H1 (cell line): ENCODE results near the gene FAT3. TPM values are rescaled to one million over a fixed set of nuclear protein-coding genes. Genes with fewer than 3 reads are reported as not detected.

Experiments used
- CTCF ChIA-PET: fragments of 300-600 bp; sonication (Branson Sonifier 250); formaldehyde crosslinking; loops from one replicate; lab custom pipeline; 2021; ENCODE audit not compliant: partially characterized antibody; lab: Charles Lee
- POLR2A ChIA-PET: fragments of 300-600 bp; sonication (Branson Sonifier 250); formaldehyde crosslinking; loops from one replicate; lab custom pipeline; 2021; ENCODE audit warnings: inconsistent platforms; ENCODE audit not compliant: partially characterized antibody; lab: Charles Lee
- DNase-seq, 2 experiments: peaks; one replicate each; pipeline versions ENCODE4 v3.0.0 to v3.0.0-alpha.2; 2010 to 2022; ENCODE audit warnings: low spot score in 2 of 2, low read depth in 1 of 2, mixed read lengths in 1 of 2
- FAIRE-seq: peaks from 2 replicates; lab custom pipeline; 2011; peaks lifted over from hg19 to GRCh38; lab: Jason Lieb, UNC
- H2AFZ ChIP-seq: 2 replicates; pipeline ENCODE4 v1.8.1; 2012; ENCODE audit warnings: low read length, inconsistent platforms
- H2AK5ac ChIP-seq: 2 replicates; pipeline ENCODE4 v1.6.1; 2013; ENCODE audit warnings: low read depth, low read length
- H2BK120ac ChIP-seq: replicated peaks from 2 replicates; pipeline ENCODE3; 2013; ENCODE audit warnings: low read depth, low read length, inconsistent platforms
- H2BK12ac ChIP-seq: 2 replicates; pipeline ENCODE4 v1.6.1; 2013; ENCODE audit warnings: low read depth, low read length
- H2BK15ac ChIP-seq: 2 replicates; pipeline ENCODE4 v1.6.1; 2013; ENCODE audit warnings: low read length
- H2BK20ac ChIP-seq: 2 replicates; pipeline ENCODE4 v1.6.1; 2013; ENCODE audit warnings: low read length
- H2BK5ac ChIP-seq: 2 replicates; pipeline ENCODE4 v1.6.1; 2013; ENCODE audit warnings: low read depth, low read length
- H3K14ac ChIP-seq: 2 replicates; pipeline ENCODE4 v1.6.1; 2013; ENCODE audit warnings: inconsistent platforms; ENCODE audit not compliant: insufficient read length
- H3K18ac ChIP-seq: 2 replicates; pipeline ENCODE4 v1.6.1; 2013; ENCODE audit warnings: low read length; ENCODE audit errors: extremely low read depth
- H3K23ac ChIP-seq: 2 replicates; pipeline ENCODE4 v1.6.1; 2013; ENCODE audit warnings: inconsistent platforms; ENCODE audit not compliant: insufficient read length
- H3K23me2 ChIP-seq: 2 replicates; pipeline ENCODE4 v1.6.1; 2013; ENCODE audit warnings: low read depth, low read length
- H3K27ac ChIP-seq: 2 replicates; pipeline ENCODE4 v1.6.1; 2011; ENCODE audit warnings: low read depth, low read length, inconsistent platforms
- H3K27me3 ChIP-seq, 4 experiments: replicated peaks in 1 of 4; 1 replicate in 1 of 4; 2 replicates in 3 of 4; pipeline versions ENCODE4 v1.6.1 to v1.8.1; 2011 to 2013; ENCODE audit warnings: low read length in 3 of 4, mild to moderate bottlenecking in 3 of 4, inconsistent platforms in 2 of 4, mixed read lengths in 2 of 4, moderate library complexity in 1 of 4; ENCODE audit not compliant: control insufficient read depth in 3 of 4, insufficient read depth in 3 of 4; ENCODE audit errors: extremely low read depth in 1 of 4
- H3K36me3 ChIP-seq, 4 experiments: 2 replicates each; pipeline versions ENCODE4 v1.6.1 to v1.8.1; 2011 to 2013; ENCODE audit warnings: mild to moderate bottlenecking in 4 of 4, low read length in 3 of 4, moderate library complexity in 2 of 4, control low read depth in 1 of 4, inconsistent platforms in 1 of 4; ENCODE audit not compliant: insufficient read depth in 4 of 4, control insufficient read depth in 2 of 4
- H3K4ac ChIP-seq: replicated peaks from 2 replicates; pipeline ENCODE3; 2013; ENCODE audit warnings: low read length, low read depth, mixed read lengths, inconsistent platforms; ENCODE audit not compliant: insufficient read length
- H3K4me1 ChIP-seq, 4 experiments: replicated peaks in 1 of 4; 1 replicate in 1 of 4; 2 replicates in 3 of 4; pipeline versions ENCODE4 v1.6.1 to v1.8.1; 2011 to 2013; ENCODE audit warnings: low read length in 3 of 4, inconsistent platforms in 2 of 4, mixed read lengths in 1 of 4; ENCODE audit not compliant: insufficient read depth in 4 of 4, control insufficient read depth in 3 of 4
- H3K4me2 ChIP-seq, 2 experiments: 2 replicates each; pipeline versions ENCODE4 v1.6.1 to v1.8.1; 2011 to 2013; ENCODE audit warnings: low read depth in 2 of 2, low read length in 2 of 2, control low read depth in 1 of 2, inconsistent platforms in 1 of 2, mild to moderate bottlenecking in 1 of 2; ENCODE audit not compliant: insufficient read depth in 1 of 2
- H3K4me3 ChIP-seq, 4 experiments: fragments of 200-600, 300-600 bp in 1 of 4; sonication (generic), shearing (Covaris generic), sonication (Bioruptor Twin) in 1 of 4; 2 replicates each; pipeline versions ENCODE4 v1.5.1 to v1.8.1; 2011 to 2016; ENCODE audit warnings: low read length in 4 of 4, low read depth in 3 of 4, control low read depth in 2 of 4, inconsistent platforms in 2 of 4, mild to moderate bottlenecking in 2 of 4, mixed read lengths in 1 of 4, moderate library complexity in 1 of 4; ENCODE audit not compliant: insufficient read depth in 2 of 4; ENCODE audit errors: extremely low read depth in 1 of 4
- H3K56ac ChIP-seq: replicated peaks from 2 replicates; pipeline ENCODE3; 2013; ENCODE audit warnings: low read depth, mild to moderate bottlenecking, mixed read lengths, low read length, inconsistent platforms; ENCODE audit not compliant: insufficient read length
- H3K79me1 ChIP-seq: 2 replicates; pipeline ENCODE4 v1.6.1; 2013; ENCODE audit warnings: low read depth, low read length, control low read depth
- H3K79me2 ChIP-seq, 2 experiments: 2 replicates each; pipeline versions ENCODE4 v1.6.1 to v1.8.1; 2012 to 2013; ENCODE audit warnings: low read length in 2 of 2, mild to moderate bottlenecking in 2 of 2, inconsistent platforms in 1 of 2; ENCODE audit not compliant: insufficient read depth in 2 of 2, control insufficient read depth in 1 of 2
- H3K9ac ChIP-seq, 4 experiments: replicated peaks in 1 of 4; 1 replicate in 1 of 4; 2 replicates in 3 of 4; pipeline versions ENCODE4 v1.6.1 to v1.8.1; 2011 to 2013; ENCODE audit warnings: low read depth in 3 of 4, low read length in 3 of 4, control low read depth in 2 of 4, mild to moderate bottlenecking in 2 of 4, moderate library complexity in 2 of 4, inconsistent platforms in 1 of 4; ENCODE audit errors: extremely low read depth in 1 of 4
- H3K9me3 ChIP-seq, 2 experiments: 2 replicates each; pipeline versions ENCODE4 v1.6.1 to v1.8.1; 2012 to 2013; ENCODE audit warnings: mild to moderate bottlenecking in 2 of 2, moderate library complexity in 2 of 2, control low read depth in 1 of 2, inconsistent platforms in 1 of 2, low read depth in 1 of 2, low read length in 1 of 2, mixed read lengths in 1 of 2; ENCODE audit not compliant: insufficient read depth in 2 of 2
- H4K20me1 ChIP-seq, 2 experiments: replicated peaks in 1 of 2; 2 replicates each; pipeline versions ENCODE3 to v1.8.1; 2011 to 2013; ENCODE audit warnings: inconsistent platforms in 2 of 2, low read length in 2 of 2, mild to moderate bottlenecking in 1 of 2; ENCODE audit not compliant: insufficient read depth in 2 of 2, control insufficient read depth in 1 of 2
- H4K5ac ChIP-seq: 2 replicates; pipeline ENCODE4 v1.6.1; 2013; ENCODE audit warnings: low read length, low read depth, mixed read lengths, inconsistent platforms; ENCODE audit not compliant: insufficient read length
- H4K8ac ChIP-seq: 2 replicates; pipeline ENCODE4 v1.8.0; 2013; ENCODE audit warnings: mild to moderate bottlenecking, moderate library complexity, low read length, inconsistent platforms; ENCODE audit not compliant: insufficient read depth; ENCODE audit errors: extremely low read depth
- H4K91ac ChIP-seq: replicated peaks from 2 replicates; pipeline ENCODE3; 2013; ENCODE audit warnings: low read length, mixed read lengths, inconsistent platforms; ENCODE audit not compliant: insufficient read length
- BRCA1 ChIP-seq: IDR thresholded peaks from 2 replicates; pipeline ENCODE4 v1.6.1; 2012; ENCODE audit warnings: low read depth, low read length, improper control_type of control experiment
- CBX5 ChIP-seq: fragments of 300-800, 300-1000 bp; sonication (generic); IDR thresholded peaks from 2 replicates; pipeline ENCODE4 v1.7.1; 2016; ENCODE audit warnings: antibody characterized with exemption, low read length, low read depth
- HDAC6 ChIP-seq: IDR thresholded peaks from one replicate; pipeline ENCODE4 v1.7.1; 2012; ENCODE audit warnings: low read depth, mild to moderate bottlenecking, inconsistent platforms, low read length, moderate library complexity
- RAD21 ChIP-seq, 2 experiments: IDR thresholded peaks in 1 of 2; conservative IDR thresholded peaks in 1 of 2; 2 replicates each; pipeline ENCODE4 v1.6.1; 2011; ENCODE audit warnings: low read depth in 2 of 2, low read length in 2 of 2, improper control_type of control experiment in 1 of 2, inconsistent platforms in 1 of 2, mild to moderate bottlenecking in 1 of 2, moderate library complexity in 1 of 2
- TAF7 ChIP-seq: optimal IDR thresholded peaks from 2 replicates; pipeline ENCODE3; 2011; ENCODE audit warnings: low read depth, mild to moderate bottlenecking, inconsistent platforms, low read length, moderate library complexity, borderline replicate concordance
- TBP ChIP-seq: IDR thresholded peaks from 2 replicates; pipeline ENCODE4 v1.6.1; 2011; ENCODE audit warnings: low read depth, low read length, improper control_type of control experiment
- TCF12 ChIP-seq: IDR thresholded peaks from 2 replicates; pipeline ENCODE4 v1.6.1; 2011; ENCODE audit warnings: low read depth, mild to moderate bottlenecking, low read length
- YY1 ChIP-seq: IDR thresholded peaks from 2 replicates; pipeline ENCODE4 v1.6.1; 2011; ENCODE audit warnings: low read depth, mild to moderate bottlenecking, low read length
- WGBS, 2 experiments: shearing (Covaris generic) in 1 of 2; methylation state at CpG; one replicate each; pipeline versions ENCODE4 v1.1.6 to v1.1.7; 2013 to 2015; ENCODE audit warnings: low lambda C conversion rate in 2 of 2, mixed read lengths in 2 of 2, inconsistent platforms in 1 of 2, low coverage in 1 of 2, missing lambda C conversion rate in 1 of 2; ENCODE audit not compliant: insufficient replicate concordance in 2 of 2, insufficient coverage in 1 of 2, insufficient read length in 1 of 2; ENCODE audit errors: extremely low coverage in 1 of 2, missing lambda C conversion rate in 1 of 2; 5-methylcytosine and 5-hydroxymethylcytosine counted together
- polyA plus RNA-seq, 7 experiments: library from polyadenylated mRNA; depleted of rRNA in 3 of 7; stranded (reverse) in 5 of 7; unstranded in 2 of 7; fragments of >200 nt in 5 of 7; fragments of 200-250 nt in 2 of 7; gene quantifications; 1 replicate in 5 of 7; 2 replicates in 1 of 7; 4 replicates in 1 of 7; pipeline versions ENCODE4 v1.2.1 to v1.2.3, GENCODE V29; 2011 to 2013; ENCODE audit warnings: missing spikeins in 2 of 7, mixed read lengths in 2 of 7
- total RNA-seq: library from RNA; stranded (reverse); fragmentation: NEBNext Ultra II Directional; extraction: Animal tissue kit (Norgen Biotek cat#: 25700); gene quantifications from 2 replicates; pipeline ENCODE4 v1.2.1, GENCODE V29; 2021

Gene FAT3
- total and polyA plus RNA-seq, 2 of the 8 experiments (the other 6 are each of a cell fraction or from before 2014, with no cell fraction given) = 7.2 to 18.4 TPM

DNA sequence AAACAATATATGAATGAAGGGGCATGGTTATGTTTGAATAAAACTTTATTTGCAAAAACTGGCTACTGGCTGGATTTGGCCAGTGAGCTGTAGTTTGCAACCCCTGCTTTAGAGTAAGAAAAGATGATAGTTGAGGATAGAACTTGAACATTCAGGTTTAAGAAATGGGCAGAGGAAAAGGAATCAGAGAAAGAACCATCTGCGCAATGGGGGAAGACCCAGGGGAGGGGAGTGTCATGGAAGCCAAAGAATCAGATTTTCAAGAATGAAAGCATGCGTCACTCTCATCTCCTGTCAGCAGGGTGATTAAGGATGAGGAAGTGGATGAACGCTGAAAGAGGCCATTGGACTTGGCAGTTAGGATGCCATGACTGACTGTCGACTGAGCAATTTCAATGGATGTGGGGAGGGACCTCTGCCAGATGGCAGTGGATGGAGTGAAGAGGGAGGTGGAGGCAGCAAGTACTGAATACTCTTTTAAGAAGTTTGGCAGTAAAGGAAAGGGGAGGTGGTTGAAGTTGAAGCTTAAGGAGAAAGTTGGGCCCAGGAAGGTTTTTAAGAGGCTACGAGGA is 21.2 kb downstream of the FAT3 start:
- ChIA-PET POLR2A (interaction anchor here (1.0 kb wide), 2 partner anchors 21 to 55 kb away, joined by 3 to 4 read pairs; partner anchors contain the start of gene FAT3), CTCF (interaction anchor here (1.2 kb wide), 1 partner anchor 137 kb away, joined by 3 read pairs; no protein-coding TSS in a partner anchor)
- H3K79me2 ChIP-seq = peaks cover 0 to 40% of the 10 kb centered on the region in 2 experiments; a peak in 2 of 4 replicates
- no peak for FAIRE-seq
- H2BK20ac ChIP-seq = no peak overlapping the region
- H3K18ac ChIP-seq = no peak overlapping the region
- no peaks in the 10 kb centered on the region for H3K36me3 ChIP-seq
- H2BK12ac ChIP-seq = no peak overlapping the region
- H3K27ac ChIP-seq = no peak overlapping the region
- 0 out of 2 replicates have a peak, but pooled peaks cover 2% of the 10 kb centered on the region for H3K79me1 ChIP-seq
- no peak overlapping the region for H4K5ac ChIP-seq
- H3K56ac ChIP-seq = no peak overlapping the region
- no peaks in the 10 kb centered on the region for H4K20me1 ChIP-seq
- no peak overlapping the region for H2BK120ac ChIP-seq
- no peaks in the 10 kb centered on the region for H3K23me2 ChIP-seq
- no peak overlapping the region for H4K91ac ChIP-seq
- H3K4me2 ChIP-seq = no peak overlapping the region
- WGBS, 2 experiments = 93% methylated on average over 5 of the region's 5 CpGs; no CpG with 5 or more reads in 1 of the 2 experiments
- H2AK5ac ChIP-seq = no peak overlapping the region
- H3K4me1 ChIP-seq = peaks cover under 1 to 7% (median 4%) of the 10 kb centered on the region in 4 experiments; a peak in 5 of 7 replicates
- no peak overlapping the region for H3K4ac ChIP-seq
- no peaks in the 10 kb centered on the region for H3K9me3 ChIP-seq
- no peaks in the 10 kb centered on the region for H3K27me3 ChIP-seq
- H3K23ac ChIP-seq = no peak overlapping the region
- H3K9ac ChIP-seq = no peak overlapping the region
- H4K8ac ChIP-seq = no peak overlapping the region
- H2BK15ac ChIP-seq = no peak overlapping the region
- no peak overlapping the region for H2BK5ac ChIP-seq
- no peak for DNase-seq
- no peak overlapping the region for H3K14ac ChIP-seq
- H3K4me3 ChIP-seq = no peak overlapping the region
- no peak for TF ChIP-seq TAF7
- no peak for TF ChIP-seq TBP
- no peak for TF ChIP-seq BRCA1
- no peak for TF ChIP-seq CBX5
- TF ChIP-seq TCF12 = no peak
- no peak for TF ChIP-seq YY1
- TF ChIP-seq HDAC6 = no peak
- no peak for TF ChIP-seq RAD21 (IDR thresholded peaks at IDR 0.05 in 1 of 2, conservative IDR thresholded peaks at IDR 0.05 in 1 of 2; ENCODE audit: low read depth in 2 of 2, low read length in 2 of 2)
- no peak overlapping the region for H2AFZ ChIP-seq
